GM12878 (cell line): ENCODE results near the gene URB1. TPM values are rescaled to one million over a fixed set of nuclear protein-coding genes. Genes with fewer than 3 reads are reported as not detected.

Source experiments
- BCL3 ChIP-seq: IDR thresholded peaks from 2 replicates; pipeline ENCODE4 v1.6.1; 2011; ENCODE audit warnings: borderline replicate concordance, low read depth, mild to moderate bottlenecking, moderate library complexity, low read length; ENCODE audit not compliant: insufficient read depth, poor library complexity, severe bottlenecking
- CBX3 ChIP-seq: fragments of 200-600 bp; sonication (generic); IDR thresholded peaks from 2 replicates; pipeline ENCODE4 v1.6.1; 2016; ENCODE audit warnings: low read depth, borderline replicate concordance
- CEBPB ChIP-seq, 2 experiments: fragments of 150-350 bp in 1 of 2; IDR thresholded peaks; 2 replicates each; pipeline ENCODE4 v1.6.1; 2012 to 2014; ENCODE audit warnings: low read depth in 2 of 2, low read length in 2 of 2, borderline replicate concordance in 1 of 2, inconsistent platforms in 1 of 2
- CREM ChIP-seq: IDR thresholded peaks from 2 replicates; pipeline ENCODE4 v1.6.1; 2014; ENCODE audit warnings: antibody characterized with exemption, low read depth
- CUX1 ChIP-seq: IDR thresholded peaks from 2 replicates; pipeline ENCODE4 v1.6.1; 2012; ENCODE audit warnings: improper control_type of control experiment, low read depth, low read length; ENCODE audit not compliant: insufficient replicate concordance
- ESRRA ChIP-seq: IDR thresholded peaks from 2 replicates; pipeline ENCODE4 v1.6.1; 2012; ENCODE audit warnings: mild to moderate bottlenecking, low read length, improper control_type of control experiment
- FOS ChIP-seq: IDR thresholded peaks from 3 replicates; pipeline ENCODE4 v1.6.1; 2011; ENCODE audit warnings: borderline replicate concordance; ENCODE audit not compliant: insufficient read length; ENCODE audit errors: extremely low read depth
- FOXK2 ChIP-seq: fragments of 450-650 bp; IDR thresholded peaks from 2 replicates; pipeline ENCODE4 v1.6.1; 2017; ENCODE audit warnings: mild to moderate bottlenecking, moderate library complexity
- HDAC2 ChIP-seq: fragments of 200-600 bp; sonication (generic); IDR thresholded peaks from 2 replicates; pipeline ENCODE4 v1.6.1; 2017
- HDGF ChIP-seq: fragments of 450-650 bp; IDR thresholded peaks from 2 replicates; pipeline ENCODE4 v1.6.1; 2016; ENCODE audit warnings: antibody characterized with exemption
- IRF5 ChIP-seq: fragments of 450-650 bp; IDR thresholded peaks from 2 replicates; pipeline ENCODE4 v1.6.1; 2017; ENCODE audit warnings: borderline replicate concordance
- KDM1A ChIP-seq: fragments of 200-600 bp; sonication (generic); IDR thresholded peaks from 2 replicates; pipeline ENCODE4 v1.6.1; 2016; ENCODE audit warnings: borderline replicate concordance
- LARP7 ChIP-seq: fragments of 450-650 bp; IDR thresholded peaks from 2 replicates; pipeline ENCODE4 v1.6.1; 2017; ENCODE audit warnings: mild to moderate bottlenecking
- POLR2AphosphoS5 ChIP-seq: IDR thresholded peaks from 2 replicates; pipeline ENCODE4 v1.6.1; 2011; ENCODE audit warnings: mild to moderate bottlenecking, low read length, inconsistent platforms
- SIN3A ChIP-seq: IDR thresholded peaks from 2 replicates; pipeline ENCODE4 v1.6.1; 2012; ENCODE audit warnings: low read depth, low read length, improper control_type of control experiment
- SIX5 ChIP-seq: IDR thresholded peaks from 2 replicates; pipeline ENCODE4 v1.6.1; 2011; ENCODE audit warnings: mild to moderate bottlenecking, low read depth, low read length, moderate library complexity; ENCODE audit not compliant: severe bottlenecking
- STAT1 ChIP-seq: fragments of 450-650 bp; conservative IDR thresholded peaks from 2 replicates; pipeline ENCODE4 v1.6.1; 2014; ENCODE audit warnings: antibody characterized with exemption, mild to moderate bottlenecking
- TCF7 ChIP-seq: IDR thresholded peaks from 2 replicates; pipeline ENCODE4 v1.6.1; 2014; ENCODE audit warnings: antibody characterized with exemption, borderline replicate concordance
- ZBTB4 ChIP-seq: fragments of 450-650 bp; formaldehyde crosslinking; IDR thresholded peaks from 2 replicates; pipeline ENCODE4 v1.4.0; 2022; ENCODE audit warnings: mild to moderate bottlenecking, moderate library complexity
- polyA plus RNA-seq, 11 experiments: library from polyadenylated mRNA; depleted of rRNA in 4 of 11; unstranded in 6 of 11; stranded (reverse) in 5 of 11; fragments of >200 nt; fragmentation: Nextera tagmentation in 4 of 11; fragmentation: Illumina TruSeq in 1 of 11; extraction: Ambion mirVana in 4 of 11; extraction: Trizol in 1 of 11; gene quantifications; 1 replicate in 1 of 11; 2 replicates in 10 of 11; pipeline versions ENCODE4 v1.2.1 to v1.2.3, GENCODE V29; 2011 to 2016; ENCODE audit warnings: inconsistent platforms in 2 of 11, missing spikeins in 2 of 11, low read depth in 1 of 11
- total RNA-seq, 4 experiments: library from RNA; depleted of rRNA in 3 of 4; stranded (reverse); fragments of >200 nt in 3 of 4; fragmentation: Illumina TruSeq in 1 of 4; extraction: Trizol in 1 of 4; gene quantifications; 2 replicates each; pipeline versions ENCODE4 v1.2.1 to v1.2.3, GENCODE V29; 2013 to 2021

Gene URB1
- total and polyA plus RNA-seq, 10 of the 15 experiments (the other 5 are each of a cell fraction or from before 2014, with no cell fraction given): 0.56 to 23.2 (median 8.9) TPM

- TF ChIP-seq CUX1 (no peak), HDAC2 (peak; percentile 98), LARP7 (peak; percentile 52; the same call in 1 of the 2 replicates), IRF5 (no peak), FOXK2 (no peak), POLR2AphosphoS5 (peak; percentile 79), CBX3 (no peak), ESRRA (no peak), SIX5 (peak; percentile 9), KDM1A (no peak), HDGF (no peak), FOS (no peak), ZBTB4 (CRISPR knock-in tag) (no peak), CEBPB (IDR thresholded peaks at IDR 0.05; ENCODE audit: borderline replicate concordance in 1 of 2, low read depth in 2 of 2, low read length in 2 of 2) (no peak), BCL3 (no peak), SIN3A (peak; percentile 99), STAT1 (no peak), CREM (peak; percentile 11; the same call in 1 of the 2 replicates), TCF7 (no peak)
Measured at GRCh38 chr21:32278518-32279376, 114.1 kb downstream of the URB1 start, which contains the start of gene MIS18A (continued).
